Measurements from ENCODE around the gene MS4A10.

DNA sequence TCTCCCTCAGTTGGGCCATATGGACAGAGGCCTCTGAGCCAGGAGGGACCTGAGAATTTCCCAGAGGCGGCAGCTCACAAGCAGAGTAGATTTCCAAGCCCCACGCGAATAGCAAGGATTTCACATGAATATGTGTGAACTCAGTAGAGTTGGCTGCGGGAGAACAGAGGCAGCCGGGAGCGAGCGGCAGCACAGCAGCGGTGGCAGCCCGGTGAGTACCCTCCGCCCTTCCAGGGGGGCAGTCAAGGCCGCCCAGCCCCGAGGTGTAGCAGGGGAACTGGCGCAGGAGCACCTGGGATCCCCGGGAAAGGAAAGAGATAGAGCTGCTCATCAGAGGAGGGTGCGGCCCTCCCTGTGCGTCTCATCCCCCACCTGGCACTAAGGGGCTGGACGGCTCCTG is 36.9 kb upstream of the MS4A10 start:
- TF ChIP-seq CHD2 (IDR thresholded peaks at IDR 0.05; ENCODE audit: low read depth, low read length) (no peak), POLR2A (conservative IDR thresholded peaks at IDR 0.05) (no peak), RBBP5 (IDR thresholded peaks at IDR 0.05; ENCODE audit: borderline replicate concordance, insufficient read depth, low read length, poor library complexity, severe bottlenecking) (no peak), ARNT (IDR thresholded peaks at IDR 0.05) (no peak), ZC3H8 (IDR thresholded peaks at IDR 0.05) (no peak), FOXK2 (conservative IDR thresholded peaks at IDR 0.05 in 1 of 2, IDR thresholded peaks at IDR 0.05 in 1 of 2; ENCODE audit: low read depth in 2 of 2) (no peak), ZC3H11A (IDR thresholded peaks at IDR 0.05; ENCODE audit: low read depth, low read length) (no peak), NR2C1 (IDR thresholded peaks at IDR 0.05) (no peak), NR2C1 (tag; IDR thresholded peaks at IDR 0.05) (no peak)
